GM18868 (cell line): Measurements from ENCODE around the gene IL20RA.

Experiments
- ATAC-seq: cut with Tn5 transposase; IDR thresholded peaks from one replicate; pipeline ENCODE4 v1.9.1; 2021; ENCODE audit warnings: mild to moderate bottlenecking, moderate library complexity; ENCODE audit not compliant: unreplicated experiment

The IL20RA gene

GRCh38 chr6:137010128-137010718, 34.5 kb downstream of the IL20RA start:
- ATAC-seq: no peak

- no peak for ATAC-seq
Measured at GRCh38 chr6:137008204-137008603, 36.6 kb downstream of the IL20RA start.

- ATAC-seq: no peak
Measured at GRCh38 chr6:137006056-137006455, 38.7 kb downstream of the IL20RA start.

- no peak for ATAC-seq
Measured at GRCh38 chr6:137005073-137005472, 39.7 kb downstream of the IL20RA start.

- no peak for ATAC-seq
Measured at GRCh38 chr6:137002505-137002904, 42.3 kb downstream of the IL20RA start.

GRCh38 chr6:137001977-137002302, 42.8 kb downstream of the IL20RA start:
- ATAC-seq: no peak

GRCh38 chr6:137001299-137001976, 43.3 kb downstream of the IL20RA start:
- ATAC-seq: no peak

GRCh38 chr6:137000825-137001224, 43.9 kb downstream of the IL20RA start:
- no peak for ATAC-seq

- ATAC-seq: no peak
Measured at GRCh38 chr6:136995521-136995920, 49.2 kb downstream of the IL20RA start.

GRCh38 chr6:136994782-136995181, 50.0 kb downstream of the IL20RA start:
- ATAC-seq: no peak

GRCh38 chr6:136992113-136992512, 52.7 kb downstream of the IL20RA start:
- no peak for ATAC-seq

GRCh38 chr6:136991646-136992045, 53.1 kb downstream of the IL20RA start:
- no peak for ATAC-seq

- ATAC-seq: no peak
Measured at GRCh38 chr6:136990754-136991153, 54.0 kb downstream of the IL20RA start.

GRCh38 chr6:136990242-136990578, 54.6 kb downstream of the IL20RA start:
- ATAC-seq: no peak

GRCh38 chr6:136989571-136990241, 55.1 kb downstream of the IL20RA start:
- no peak for ATAC-seq

GRCh38 chr6:136987526-136987925, 57.2 kb downstream of the IL20RA start:
- no peak for ATAC-seq

- ATAC-seq: no peak
Measured at GRCh38 chr6:136985502-136985901, 59.3 kb downstream of the IL20RA start.

GRCh38 chr6:136984578-136984977, 60.2 kb downstream of the IL20RA start:
- ATAC-seq: no peak

GRCh38 chr6:136983687-136984086, 61.1 kb downstream of the IL20RA start:
- ATAC-seq: no peak

- ATAC-seq: no peak
Measured at GRCh38 chr6:136982928-136983327, 61.8 kb downstream of the IL20RA start.

GRCh38 chr6:136980070-136980469, 64.7 kb downstream of the IL20RA start:
- ATAC-seq: no peak

GRCh38 chr6:136979206-136979605, 65.6 kb downstream of the IL20RA start:
- ATAC-seq: no peak

- no peak for ATAC-seq
Measured at GRCh38 chr6:136977075-136977474, 67.7 kb downstream of the IL20RA start.
